HEK293T (cell line): ENCODE measurements around the gene NOL4L.

Source experiments
- BHLHE40 ChIP-seq: fragments of 450-650 bp; IDR thresholded peaks from 2 replicates; pipeline ENCODE4 v1.6.1; 2016; ENCODE audit warnings: mild to moderate bottlenecking, moderate library complexity, borderline replicate concordance
- ELF4 ChIP-seq: fragments of 450-650 bp; IDR thresholded peaks from 2 replicates; pipeline ENCODE4 v1.6.1; 2017; ENCODE audit warnings: antibody characterized with exemption
- FOXA1 ChIP-seq: fragments of 450-650 bp; IDR thresholded peaks from 2 replicates; pipeline ENCODE4 v1.6.1; 2016; ENCODE audit warnings: mild to moderate bottlenecking
- FOXK2 ChIP-seq: fragments of 450-650 bp; IDR thresholded peaks from 2 replicates; pipeline ENCODE4 v1.6.1; 2016; ENCODE audit warnings: mild to moderate bottlenecking
- HDGF ChIP-seq: fragments of 450-650 bp; IDR thresholded peaks from 2 replicates; pipeline ENCODE4 v1.6.1; 2017; ENCODE audit warnings: antibody characterized with exemption, borderline replicate concordance
- NFRKB ChIP-seq: fragments of 450-650 bp; IDR thresholded peaks from 2 replicates; pipeline ENCODE4 v1.6.1; 2016; ENCODE audit warnings: mild to moderate bottlenecking, moderate library complexity
- SP1 ChIP-seq: fragments of 450-650 bp; IDR thresholded peaks from 2 replicates; pipeline ENCODE4 v1.6.1; 2017
- SUZ12 ChIP-seq: fragments of 450-650 bp; IDR thresholded peaks from 2 replicates; pipeline ENCODE4 v1.6.1; 2016; ENCODE audit warnings: mild to moderate bottlenecking
- TARDBP ChIP-seq: fragments of 450-650 bp; IDR thresholded peaks from 2 replicates; pipeline ENCODE4 v1.6.1; 2016
- ZNF384 ChIP-seq: fragments of 450-650 bp; IDR thresholded peaks from 2 replicates; pipeline ENCODE4 v1.6.1; 2016

DNA sequence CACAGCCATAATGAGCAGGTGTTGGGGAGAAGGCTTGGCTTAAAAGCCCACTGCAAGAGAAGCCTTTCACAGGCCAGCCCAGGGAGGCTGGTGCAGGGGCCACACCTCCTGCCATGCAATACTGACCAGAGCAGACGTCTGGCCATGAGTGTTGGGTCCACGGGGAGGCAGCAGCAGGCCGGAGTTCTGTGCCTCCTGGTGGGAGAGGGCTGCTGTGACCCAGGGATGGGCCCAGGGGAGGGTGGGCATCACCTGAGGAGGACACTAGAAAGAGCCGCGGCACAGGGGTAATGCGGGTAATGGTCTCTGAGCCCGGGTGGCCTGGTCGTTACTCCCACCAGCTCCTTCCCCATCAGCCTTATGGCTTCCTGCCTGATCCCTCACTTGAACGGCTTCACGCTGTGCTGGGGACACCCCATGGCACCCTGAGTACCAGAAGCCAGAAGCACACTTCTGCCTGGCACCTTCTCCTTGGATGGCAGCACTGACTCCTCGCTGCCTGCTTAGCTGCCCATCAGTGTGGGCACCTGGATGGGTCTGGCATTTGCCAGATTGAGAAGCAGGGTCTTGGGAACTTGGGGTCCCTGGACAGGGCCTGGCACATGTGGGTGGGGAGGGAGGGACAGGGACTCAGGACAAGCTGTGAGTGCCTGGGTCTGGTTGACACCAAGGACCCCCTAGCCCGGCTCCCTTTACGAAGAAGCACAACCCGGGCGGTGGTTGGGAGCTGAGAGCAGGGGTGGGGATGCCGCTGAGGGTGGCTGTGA, 118.2 kb downstream of the NOL4L start:
- TF ChIP-seq FOXK2 (no peak), SP1 (no peak), BHLHE40 (no peak), SUZ12 (no peak), ELF4 (no peak), ZNF384 (no peak), TARDBP (no peak), FOXA1 (no peak), HDGF (no peak), NFRKB (no peak)
